ENCODE results near the gene UGT1A9.

GRCh38 chr2:233818639-233819621 lies 147.2 kb downstream of the UGT1A9 start:
- TF ChIP-seq EZH2phosphoT487 (IDR thresholded peaks at IDR 0.05; ENCODE audit: borderline replicate concordance, low read depth) (no peak), TCF12 (IDR thresholded peaks at IDR 0.05) (no peak), RCOR1 (IDR thresholded peaks at IDR 0.05; ENCODE audit: low read length) (no peak), CTCF (IDR thresholded peaks at IDR 0.05) (no peak), NRF1 (IDR thresholded peaks at IDR 0.05; ENCODE audit: low read depth, low read length) (no peak), RAD21 (IDR thresholded peaks at IDR 0.05; ENCODE audit: low read length) (no peak), SIN3A (IDR thresholded peaks at IDR 0.05; ENCODE audit: borderline replicate concordance, low read depth, low read length) (no peak), REST (IDR thresholded peaks at IDR 0.05; ENCODE audit: low read depth, low read length) (no peak), SMC3 (IDR thresholded peaks at IDR 0.05; ENCODE audit: low read depth, low read length) (no peak), ZBTB33 (IDR thresholded peaks at IDR 0.05; ENCODE audit: borderline replicate concordance, low read depth) (no peak), GABPA (IDR thresholded peaks at IDR 0.05; ENCODE audit: low read depth) (no peak), RFX5 (IDR thresholded peaks at IDR 0.05; ENCODE audit: low read length) (no peak), JUND (IDR thresholded peaks at IDR 0.05) (no peak), POLR2AphosphoS5 (IDR thresholded peaks at IDR 0.05; ENCODE audit: low read depth, low read length) (no peak)
